HG02623 (cell line): Measurements from ENCODE around the gene RCN2.
"Not testable (repeated sequence)": the region's sequence is repeated elsewhere in the genome, so short reads cannot be mapped to it uniquely, and the experiment has no call there.

ENCODE experiments used
- ATAC-seq: cut with Tn5 transposase; IDR thresholded peaks from one replicate; pipeline ENCODE4 v1.9.1; 2021; ENCODE audit warnings: moderate library complexity; ENCODE audit not compliant: unreplicated experiment

Gene RCN2

DNA sequence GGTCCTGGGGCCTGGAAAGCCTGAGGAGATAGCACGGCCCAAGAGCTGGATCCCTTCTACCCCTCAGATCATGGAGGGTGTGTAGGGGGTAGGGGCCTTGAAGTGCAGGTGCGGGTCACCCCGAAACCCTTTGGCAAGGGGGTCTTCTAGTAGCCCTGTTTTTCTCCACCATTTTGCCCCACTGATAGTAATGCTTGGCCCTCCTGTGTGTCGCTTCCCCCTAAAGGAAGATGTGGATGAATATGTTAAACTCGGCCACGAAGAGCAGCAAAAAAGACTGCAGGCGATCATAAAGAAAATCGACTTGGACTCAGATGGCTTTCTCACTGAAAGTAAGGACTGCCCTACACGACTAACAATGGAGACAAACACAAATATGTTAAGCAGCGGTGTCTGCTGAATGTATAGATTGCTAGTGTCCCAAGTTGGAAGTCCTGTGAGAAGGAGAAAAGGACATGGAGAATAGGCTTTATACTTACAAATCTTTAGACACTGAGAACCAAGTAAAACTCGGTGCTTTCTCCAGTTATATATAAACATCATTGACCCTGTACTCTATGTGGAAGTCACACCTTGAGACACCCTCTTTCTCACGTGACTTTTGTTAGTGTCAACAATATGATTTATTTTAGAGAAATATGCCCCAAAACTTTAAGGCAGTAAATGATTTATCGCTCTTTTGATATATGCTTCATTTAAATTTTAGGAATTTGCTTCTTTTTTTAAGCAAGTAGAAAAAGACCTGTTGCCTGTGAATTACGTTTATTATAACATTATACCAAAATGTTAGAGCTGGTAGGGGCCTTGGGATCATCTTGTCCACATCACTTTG is 802 bp downstream of the RCN2 start:
- ATAC-seq: peak; percentile 3

DNA sequence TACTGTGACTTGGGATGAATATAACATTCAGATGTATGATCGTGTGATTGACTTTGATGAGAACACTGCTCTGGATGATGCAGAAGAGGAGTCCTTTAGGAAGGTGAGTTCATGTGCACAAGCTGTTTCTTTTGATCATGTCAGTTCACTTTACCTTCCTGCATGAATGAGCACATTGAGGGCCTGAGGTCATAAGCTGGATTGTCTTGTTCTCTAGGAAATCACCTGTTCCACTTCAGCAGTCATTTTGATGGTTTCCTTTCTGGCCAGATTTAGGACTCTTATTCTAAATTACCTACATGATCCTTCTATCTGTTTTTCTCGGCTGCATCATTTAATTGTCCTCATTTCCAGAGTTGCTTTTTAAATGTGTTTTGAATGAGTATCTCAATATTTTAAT is 4.1 kb downstream of the RCN2 start:
- ATAC-seq: no peak

DNA sequence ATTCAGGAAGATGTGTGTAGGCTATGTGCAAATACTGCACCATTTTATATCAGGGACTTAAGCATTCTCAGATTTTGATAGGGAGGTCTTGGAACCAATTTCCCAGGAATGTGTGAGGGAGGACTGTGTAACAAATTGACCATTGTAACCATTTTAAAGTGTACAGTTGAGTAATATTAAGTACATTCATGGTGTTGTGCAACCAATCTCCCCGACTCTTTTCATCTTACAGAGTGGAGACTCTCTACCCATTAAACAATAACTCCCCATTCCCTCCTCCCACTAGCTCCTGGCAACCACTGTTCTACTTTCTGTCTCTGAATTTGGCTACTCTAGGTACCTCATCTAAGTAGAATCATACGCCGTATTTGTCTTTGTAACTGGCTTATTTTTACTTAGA is 5.1 kb downstream of the RCN2 start:
- ATAC-seq: no peak

DNA sequence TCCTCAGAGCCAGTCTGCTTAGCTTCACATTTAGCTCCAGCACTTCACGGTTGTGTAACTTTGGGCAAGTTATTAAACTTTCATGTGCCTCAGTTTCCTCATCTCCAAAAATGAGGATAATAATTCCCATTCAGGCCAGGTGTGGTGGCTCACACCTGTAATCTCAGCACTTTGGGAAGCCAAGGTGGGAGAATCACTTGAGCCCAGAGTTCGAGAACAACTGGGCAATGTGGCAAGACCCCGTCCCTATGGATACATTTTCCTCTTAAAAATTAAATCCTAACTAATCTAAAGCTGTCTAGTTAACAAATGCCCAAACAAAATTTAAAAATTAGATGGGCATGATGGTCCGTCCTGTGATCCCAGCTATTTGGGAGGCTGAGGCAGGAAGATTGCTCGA is 7.2 kb downstream of the RCN2 start:
- ATAC-seq: no peak

DNA sequence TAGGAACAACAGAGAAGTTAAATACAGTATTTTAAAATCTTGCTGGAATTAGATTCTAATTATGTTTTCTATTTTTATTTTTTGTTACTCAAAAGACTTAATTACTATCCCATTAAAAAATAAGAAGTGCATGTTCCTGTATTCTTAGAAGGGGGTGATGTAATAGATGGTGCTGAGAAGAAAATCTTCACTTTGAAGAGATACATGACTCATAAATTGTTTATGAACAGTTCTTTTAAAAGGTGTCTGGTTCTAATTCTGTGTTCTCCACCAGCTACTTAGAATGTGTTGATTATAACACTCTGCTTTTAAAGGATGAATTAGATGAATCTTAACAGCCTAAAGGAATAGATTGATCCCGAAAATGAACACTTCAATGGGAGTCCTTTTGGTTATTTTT is 8.2 kb downstream of the RCN2 start:
- ATAC-seq: no peak

DNA sequence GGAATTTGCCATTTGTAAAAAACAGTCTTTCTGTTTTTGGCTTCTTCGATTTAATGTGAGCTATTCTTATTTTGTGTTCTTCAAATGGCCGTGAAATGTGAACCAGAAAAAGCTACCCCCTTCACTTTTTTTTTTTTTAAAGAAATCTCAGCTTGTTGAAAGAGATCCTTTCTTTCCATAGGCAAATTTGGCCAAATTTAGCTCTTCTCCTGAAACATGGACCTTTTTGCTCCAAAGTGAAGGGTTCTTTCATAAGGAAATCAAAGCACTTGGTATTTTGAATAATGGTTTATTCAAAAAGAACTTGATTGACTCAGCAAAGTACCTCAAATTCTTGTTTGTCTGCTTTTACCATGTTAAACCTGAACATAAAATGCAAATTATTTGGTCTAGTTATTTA is 10.1 kb downstream of the RCN2 start:
- ATAC-seq: no peak

DNA sequence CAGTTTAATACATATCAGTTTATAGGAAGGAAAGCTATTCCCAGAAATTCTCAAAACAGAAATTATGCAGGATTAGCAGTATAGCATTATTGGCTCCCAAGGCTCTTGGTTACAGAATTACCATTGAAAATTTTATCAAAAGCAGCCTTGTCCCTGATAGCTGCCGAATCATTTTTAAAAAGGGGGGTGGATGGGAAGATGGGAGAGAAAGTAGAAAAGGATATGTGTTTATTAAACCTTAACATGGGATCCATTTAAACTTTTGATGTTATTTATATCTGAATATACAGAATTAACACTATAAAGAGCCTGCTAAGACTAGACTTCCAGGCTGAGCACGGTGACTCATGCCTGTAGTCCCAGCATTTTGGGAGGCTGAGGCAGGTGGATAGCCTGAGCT is 10.8 kb downstream of the RCN2 start:
- ATAC-seq: no peak

DNA sequence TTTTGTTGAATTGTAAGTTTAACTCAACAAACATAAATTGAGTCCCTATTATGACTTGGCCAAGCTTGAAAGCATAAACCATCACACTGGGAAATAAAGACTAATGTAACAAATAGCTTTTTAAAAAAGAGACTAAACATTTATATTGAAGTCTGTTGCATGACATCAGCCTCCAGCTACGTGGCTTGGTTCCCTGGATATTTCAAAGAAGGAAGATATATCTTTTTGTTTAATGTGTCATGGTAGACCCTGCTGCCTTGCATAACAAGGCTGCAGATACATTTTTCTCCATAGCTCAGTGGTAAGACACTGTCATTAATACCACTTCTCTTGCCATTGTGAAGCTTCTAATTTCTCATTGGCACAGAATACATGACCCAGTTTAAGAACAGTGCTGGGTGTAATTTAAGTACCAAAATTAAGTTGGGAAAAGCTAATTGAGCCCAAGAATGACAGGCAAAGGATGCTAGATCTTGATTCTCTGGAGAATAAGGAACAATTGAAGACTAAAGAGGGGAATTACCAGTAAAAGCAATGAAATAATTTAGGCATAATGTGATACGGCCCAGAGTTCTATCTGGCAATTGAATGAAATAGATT is 14.0 kb downstream of the RCN2 start:
- ATAC-seq: no peak

DNA sequence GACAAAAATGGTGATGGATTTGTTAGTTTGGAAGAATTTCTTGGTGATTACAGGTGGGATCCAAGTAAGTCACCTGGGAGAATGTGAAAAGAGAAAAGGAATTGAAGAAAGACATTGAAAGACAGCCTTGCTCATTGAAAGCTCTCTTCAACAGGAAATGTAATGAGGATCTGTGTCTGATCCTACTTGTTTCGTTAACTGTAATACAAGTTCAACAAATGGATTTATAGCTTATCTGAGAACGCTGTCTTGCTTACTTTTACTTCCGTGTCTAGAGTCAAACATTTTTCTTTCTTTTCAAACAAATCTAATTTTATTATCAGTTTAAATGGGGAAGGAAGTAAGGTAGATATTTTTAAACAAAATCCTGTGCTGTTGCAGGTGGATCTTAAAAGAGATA is 15.9 kb downstream of the RCN2 start:
- no peak for ATAC-seq

DNA sequence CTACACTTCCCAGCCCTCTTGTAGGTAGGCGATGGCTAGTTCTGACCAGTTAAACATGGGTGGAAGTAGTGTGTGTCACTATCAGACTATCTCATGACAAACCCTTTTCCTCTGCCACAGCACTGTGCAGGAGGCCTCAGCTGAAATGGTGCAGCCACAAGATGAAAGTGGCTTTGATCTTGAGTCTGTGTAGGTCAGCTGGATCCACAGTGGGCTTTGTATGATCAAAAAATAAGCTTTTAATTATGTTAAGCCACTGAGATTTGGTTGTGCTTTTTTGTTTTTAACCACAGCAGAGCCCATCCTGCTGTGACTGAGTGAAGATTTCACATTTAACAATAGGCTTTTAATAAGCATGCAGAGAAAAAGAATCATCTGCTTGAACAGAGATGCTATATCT is 19.7 kb downstream of the RCN2 start:
- ATAC-seq: no peak

DNA sequence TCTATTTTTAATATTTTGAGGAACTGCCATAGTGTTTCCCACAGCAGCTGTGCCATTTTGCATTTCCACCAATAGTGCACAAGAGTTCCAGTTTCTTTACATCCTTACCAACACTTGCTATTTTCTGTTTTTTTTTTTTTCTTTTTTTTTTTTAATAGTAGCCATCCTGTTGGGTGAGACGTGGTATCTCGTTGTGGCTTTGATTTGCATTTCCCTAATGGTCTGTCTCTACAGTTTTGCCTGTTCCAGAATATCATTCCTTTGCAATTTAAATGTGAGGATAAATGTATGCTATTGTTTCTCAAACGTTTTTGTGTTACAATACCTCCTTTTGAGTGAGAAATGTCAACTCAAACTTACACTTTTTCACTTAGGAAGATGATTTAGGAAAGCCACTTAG is 22.4 kb downstream of the RCN2 start:
- no peak for ATAC-seq

DNA sequence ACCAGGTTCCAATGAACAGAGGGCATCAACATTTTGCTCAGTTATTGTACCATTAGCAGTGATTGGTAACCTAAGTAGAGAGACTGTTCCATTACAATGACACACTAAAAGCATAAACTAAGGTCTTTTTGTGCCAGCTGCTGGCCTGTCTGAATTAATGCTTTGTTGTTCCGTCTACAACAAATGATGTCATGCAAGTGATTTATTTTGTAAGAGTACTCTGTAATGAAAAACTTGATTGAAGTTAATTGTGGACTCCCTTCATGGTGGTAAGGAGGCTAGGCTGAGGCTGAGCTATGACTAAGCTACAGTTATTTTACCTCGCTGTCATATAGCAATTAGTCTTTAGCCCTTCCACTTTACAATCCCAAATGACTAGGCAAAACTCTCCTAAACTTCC is 23.2 kb downstream of the RCN2 start:
- ATAC-seq: no peak

DNA sequence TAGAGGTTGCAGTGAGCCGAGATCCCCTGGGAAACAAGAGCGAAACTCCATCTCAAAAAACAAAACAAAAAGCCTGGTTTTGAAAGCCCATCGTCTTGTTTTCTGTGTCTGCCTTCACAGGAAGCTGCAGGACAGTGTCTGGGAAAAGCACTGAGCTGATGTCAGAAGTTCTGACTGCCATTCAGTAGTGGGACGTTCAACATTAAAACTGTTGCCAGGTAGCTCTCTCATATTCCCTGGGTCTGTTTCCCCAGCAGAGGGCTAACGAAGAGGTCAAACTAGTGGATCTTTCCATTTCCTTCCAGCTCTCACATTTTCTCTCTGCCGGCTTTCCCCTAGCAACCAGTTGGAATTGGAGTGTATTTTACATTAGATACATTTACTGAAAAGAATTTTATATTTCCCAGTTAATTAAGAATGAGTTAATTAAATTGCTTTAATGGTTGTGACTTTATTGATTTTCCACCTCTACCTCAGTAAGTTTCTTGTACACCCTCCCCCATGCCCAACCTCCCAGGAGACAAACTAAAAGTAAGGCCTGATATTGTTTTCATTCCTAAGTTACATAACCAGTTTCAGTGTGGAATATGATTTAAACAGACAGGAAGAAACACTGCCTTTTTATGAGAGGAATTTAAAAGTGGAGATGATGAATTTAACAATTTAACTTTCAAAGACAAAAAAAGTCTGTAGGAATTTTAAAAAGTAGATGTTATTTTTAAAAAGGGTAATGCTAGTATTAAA is 29.9 kb downstream of the RCN2 start:
- ATAC-seq: no peak

DNA sequence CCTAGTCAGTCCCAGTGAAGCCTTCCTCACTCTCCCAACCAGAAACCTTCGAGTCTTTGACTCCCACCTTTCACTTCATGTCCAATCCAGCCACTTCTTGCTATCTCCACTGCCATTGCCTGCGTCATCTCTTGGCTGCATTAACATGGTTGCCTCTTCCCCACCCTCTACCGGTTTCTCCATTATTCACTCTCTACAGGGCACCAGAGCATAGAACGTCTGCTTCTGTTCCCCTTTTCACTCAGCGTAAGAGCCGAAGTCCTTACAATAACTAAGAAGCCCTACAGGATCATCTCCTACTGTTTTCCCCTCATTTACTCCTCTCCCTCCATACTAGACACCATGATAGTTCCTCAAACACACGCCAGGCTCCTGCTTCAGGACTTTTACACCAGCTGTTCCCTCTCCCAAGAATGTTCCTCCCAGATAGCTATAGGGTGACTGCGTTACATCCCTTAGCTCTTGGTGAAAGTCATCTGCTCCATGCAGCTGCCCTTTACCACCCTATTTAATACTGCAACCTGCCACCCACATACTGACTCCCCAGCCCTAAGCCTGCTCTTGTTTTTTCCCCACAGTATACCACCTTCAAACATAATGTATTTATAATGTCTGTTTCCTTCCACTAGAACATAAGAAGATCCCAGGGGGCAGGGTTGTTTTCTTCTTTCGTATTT is 30.9 kb downstream of the RCN2 start:
- no peak for ATAC-seq

DNA sequence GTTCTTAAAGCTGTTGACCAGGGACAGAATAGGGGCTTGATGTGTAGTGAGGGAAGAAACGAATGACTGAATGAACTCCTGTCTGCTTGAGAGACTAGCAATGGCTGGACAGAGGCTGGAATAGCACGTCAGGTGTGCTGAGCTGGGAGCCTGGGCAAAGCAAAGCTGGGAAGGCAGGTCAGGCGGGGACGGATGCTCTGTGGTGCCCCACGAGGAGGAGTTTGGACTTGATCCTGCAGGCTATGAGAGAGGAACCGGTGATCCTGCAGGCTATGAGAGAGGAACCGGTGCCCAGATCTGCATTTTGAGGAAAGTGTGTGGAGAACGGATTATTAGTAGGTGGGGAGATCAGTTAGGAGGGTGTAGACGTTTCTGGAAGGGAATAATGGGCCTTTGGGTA is 32.0 kb downstream of the RCN2 start:
- no peak for ATAC-seq

DNA sequence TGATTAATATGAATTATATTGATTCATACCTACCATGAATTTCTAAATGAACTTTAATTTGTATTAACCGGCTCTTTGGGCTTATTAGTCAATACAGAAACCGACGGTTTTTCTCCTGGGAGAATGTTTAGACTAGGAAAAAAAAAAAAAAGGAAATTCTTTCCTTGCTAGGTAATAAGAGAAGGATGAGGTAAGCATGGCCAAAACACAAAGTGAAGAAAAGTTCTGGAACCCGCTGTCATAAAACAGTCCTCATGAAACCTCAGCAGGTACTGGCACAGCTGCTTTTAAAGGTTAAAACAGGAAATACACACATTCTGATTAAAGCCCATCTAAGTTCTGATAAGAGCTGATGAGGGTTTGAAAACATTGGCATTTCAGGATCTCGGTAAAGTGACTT is 32.6 kb downstream of the RCN2 start:
- ATAC-seq: no peak

DNA sequence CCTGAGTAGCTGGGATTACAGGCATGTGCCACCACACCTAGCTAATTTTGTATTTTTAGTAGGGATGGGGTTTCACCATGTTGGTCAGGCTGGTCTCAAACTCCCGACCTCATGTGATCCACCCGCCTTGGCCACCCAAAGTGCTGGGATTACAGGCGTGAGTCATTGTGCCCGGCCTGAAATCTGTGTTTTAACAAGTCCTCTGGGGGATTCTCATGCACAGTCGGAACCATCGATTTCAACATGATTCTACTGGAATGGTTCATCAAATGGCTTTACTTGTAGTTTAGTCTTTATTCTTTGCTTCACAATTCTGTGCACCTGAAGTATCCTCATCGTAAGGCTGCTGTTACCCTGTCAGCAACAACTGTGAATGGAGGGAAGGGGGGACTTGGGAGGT is 34.5 kb downstream of the RCN2 start:
- not testable (repeated sequence) for ATAC-seq

DNA sequence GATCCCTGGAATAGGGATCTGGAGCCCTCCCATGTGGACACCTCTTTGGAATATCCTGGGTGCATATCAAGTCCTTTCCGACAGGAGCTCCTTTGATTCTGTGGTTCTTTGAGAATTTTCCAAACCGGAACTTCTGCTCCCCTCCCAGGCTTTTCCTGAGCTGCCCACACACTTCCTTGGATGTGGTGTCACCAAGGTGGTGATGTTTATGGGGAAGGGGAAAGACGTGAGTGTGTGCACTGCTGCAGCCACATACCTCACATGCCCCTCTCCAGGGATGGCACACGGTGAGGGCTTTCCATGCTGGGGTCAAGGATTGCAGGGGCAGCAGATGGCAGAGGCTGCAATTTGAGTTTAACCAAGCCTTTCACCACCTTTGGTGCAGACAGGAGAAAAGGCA is 35.5 kb downstream of the RCN2 start:
- no peak for ATAC-seq

DNA sequence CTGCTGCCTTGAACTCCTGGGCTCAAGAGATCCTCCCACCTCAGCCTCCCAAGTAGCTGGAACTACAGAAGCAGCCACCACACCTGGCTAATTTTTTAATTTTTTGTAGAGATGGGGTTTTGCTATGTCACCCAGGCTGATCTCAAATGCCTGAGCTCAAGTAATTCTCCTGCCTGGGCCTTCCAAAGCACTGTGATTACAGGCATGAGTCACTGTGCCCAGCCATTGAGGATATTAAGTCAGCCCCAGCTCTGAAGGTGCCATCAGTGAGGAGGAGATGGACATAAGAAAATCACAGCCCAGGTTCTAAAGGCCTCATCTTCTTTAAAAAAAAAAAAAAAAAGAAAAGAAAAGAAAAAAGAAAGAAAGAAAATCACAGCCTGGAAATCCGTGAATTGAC is 36.8 kb downstream of the RCN2 start:
- ATAC-seq: no peak

DNA sequence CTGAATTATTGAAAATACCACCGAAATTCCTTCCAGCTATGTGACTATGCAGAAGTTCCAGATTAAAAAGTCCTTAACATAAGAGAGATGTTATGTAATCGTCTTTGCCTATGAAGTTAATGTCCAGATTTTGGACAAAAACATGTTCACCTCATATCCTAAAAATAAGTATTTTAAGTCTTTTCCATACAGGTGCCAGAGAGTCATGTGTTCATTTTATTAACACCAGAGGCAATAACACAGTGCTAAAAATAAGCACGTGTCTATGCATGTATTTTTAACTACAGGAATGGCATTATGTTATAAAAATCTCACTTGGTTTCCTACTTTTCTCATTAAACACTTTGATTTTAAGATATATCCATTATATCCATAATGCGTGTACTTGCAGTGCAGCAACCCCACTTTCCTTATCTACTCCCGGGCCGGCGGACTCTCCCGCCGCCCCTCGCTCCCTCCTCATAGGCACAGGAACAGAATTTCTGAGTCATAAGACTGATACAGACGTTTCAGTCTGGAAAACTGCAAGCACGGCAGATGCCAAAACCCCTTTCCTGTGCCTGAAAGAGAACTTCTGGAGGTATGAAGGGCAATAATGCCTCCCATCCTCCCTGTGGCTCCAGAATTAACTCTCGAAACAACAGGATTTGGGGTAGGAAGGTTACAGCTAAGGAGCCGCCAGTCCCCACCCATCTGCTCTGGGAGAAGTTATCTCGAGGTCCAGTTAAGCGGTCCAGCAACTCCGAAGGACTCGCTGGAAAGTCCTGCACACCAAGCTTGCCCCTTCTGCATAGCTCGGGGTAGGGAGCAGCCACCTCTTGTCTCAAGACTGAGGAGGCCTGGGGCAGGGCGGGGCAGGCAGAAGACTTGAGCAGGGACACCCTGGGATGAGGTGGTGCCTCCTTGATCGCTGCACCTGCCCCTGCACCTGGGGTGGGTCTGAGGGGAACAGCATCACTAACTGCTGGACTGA is 41.1 kb downstream of the RCN2 start:
- no peak for ATAC-seq
